ENCODE results near the gene RPLP2.

Gene RPLP2

GRCh38 chr11:803770-804598, 5.8 kb upstream of the RPLP2 start:
- no peak for DNase-seq (ENCODE audit: low read depth in 1 of 2, low spot score in 1 of 2)

GRCh38 chr11:804599-804964, 5.2 kb upstream of the RPLP2 start:
- no peak for DNase-seq (ENCODE audit: low read depth in 1 of 2, low spot score in 1 of 2)

DNA sequence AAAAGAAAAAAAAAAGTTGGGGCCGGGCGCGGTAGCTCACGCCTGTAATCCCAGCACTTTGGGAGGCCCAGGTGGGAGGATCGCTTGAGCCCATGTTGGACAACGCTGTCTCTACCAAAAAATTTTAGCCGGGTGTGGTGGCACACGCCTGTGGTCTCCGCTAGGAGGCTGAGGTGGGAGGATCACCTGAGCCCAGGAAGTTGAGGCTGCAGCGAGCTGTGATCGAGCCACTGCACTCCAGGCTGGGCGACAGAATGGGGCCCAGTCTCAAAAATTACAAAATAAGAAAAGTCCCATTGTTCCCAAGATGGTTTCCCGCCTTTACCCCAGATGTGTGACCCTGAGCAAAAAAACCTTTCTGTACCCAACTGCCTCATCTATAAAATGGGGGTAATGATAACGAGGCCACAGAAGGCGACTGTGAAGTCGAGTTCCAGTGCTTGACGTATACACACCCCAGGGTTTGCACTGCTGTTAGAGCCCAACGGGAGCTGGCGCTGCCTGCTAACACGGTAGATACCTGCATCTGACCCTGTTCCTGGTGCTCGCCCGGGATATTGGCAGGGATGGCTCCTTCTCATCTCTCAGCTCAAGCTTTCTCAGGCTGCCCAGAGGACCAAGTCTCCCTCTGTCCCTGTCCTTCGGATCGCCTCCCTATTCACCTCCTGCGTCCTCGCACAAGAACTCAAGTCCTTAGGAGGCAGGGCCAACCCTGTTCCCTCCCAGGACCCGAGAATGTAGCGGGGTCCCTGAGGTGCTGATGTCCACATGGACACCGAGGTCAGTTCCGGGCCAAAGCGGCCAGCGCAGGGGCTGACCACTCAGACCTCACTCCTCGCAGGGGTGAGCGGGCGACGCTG, 1.1 kb upstream of the RPLP2 start:
- DNase-seq (ENCODE audit: low read depth in 1 of 2, low spot score in 1 of 2) = no peak

GRCh38 chr11:810040-810567, 337 bp downstream of the RPLP2 start:
- no peak for DNase-seq (ENCODE audit: low read depth in 1 of 2, low spot score in 1 of 2)

DNA sequence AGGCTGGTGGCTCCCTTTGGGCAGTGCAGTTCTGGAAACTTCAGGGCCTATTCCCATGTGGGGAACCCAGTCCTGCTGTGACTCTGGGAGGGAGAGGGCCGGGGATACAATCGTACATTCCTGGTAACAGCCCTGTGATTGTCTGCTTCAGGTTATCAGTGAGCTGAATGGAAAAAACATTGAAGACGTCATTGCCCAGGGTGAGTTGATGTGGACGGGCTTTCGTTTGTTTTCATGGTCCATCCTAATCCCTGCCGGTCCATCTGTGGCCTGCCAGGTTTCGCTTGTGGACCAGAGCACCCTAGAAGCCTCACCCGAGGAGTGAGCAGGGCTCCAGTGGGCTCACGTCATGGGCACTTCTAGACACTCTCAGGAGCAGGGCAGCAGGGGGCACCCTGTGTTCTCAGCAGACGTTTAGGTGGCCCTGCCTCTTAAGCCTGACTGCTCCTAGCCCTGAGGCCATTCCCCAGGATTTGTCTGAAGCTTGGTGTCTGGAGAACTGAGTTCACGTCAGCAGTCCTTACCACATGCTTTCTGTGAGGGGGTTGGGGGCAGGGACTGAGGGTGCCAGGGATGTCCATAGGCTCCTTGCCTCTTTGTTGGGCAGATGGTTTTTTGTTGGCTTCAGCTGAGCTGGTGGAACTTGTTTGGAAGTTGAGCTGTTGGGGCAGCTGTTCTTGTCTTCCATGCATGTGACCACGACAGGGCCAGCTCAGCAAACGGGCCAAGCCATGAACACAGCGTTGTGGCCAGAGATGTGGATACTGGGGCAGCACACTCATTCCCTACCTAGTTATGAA, 1.9 kb downstream of the RPLP2 start:
- no peak for DNase-seq (ENCODE audit: low read depth in 1 of 2, low spot score in 1 of 2)

DNA sequence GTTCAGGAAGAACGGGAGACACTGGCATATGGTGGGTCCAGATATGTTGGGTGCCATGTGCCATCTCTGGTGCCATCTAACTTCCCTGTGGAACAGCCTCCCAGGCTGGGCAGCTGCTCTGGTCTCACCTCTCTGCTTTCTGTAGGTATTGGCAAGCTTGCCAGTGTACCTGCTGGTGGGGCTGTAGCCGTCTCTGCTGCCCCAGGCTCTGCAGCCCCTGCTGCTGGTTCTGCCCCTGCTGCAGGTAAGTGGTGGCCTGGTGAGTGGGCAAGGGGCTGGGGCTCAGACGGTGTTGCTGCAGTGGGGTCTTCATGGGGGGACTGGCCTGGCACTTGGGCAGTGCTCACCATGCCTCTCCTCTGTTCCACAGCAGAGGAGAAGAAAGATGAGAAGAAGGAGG, 2.6 kb downstream of the RPLP2 start:
- DNase-seq (ENCODE audit: low read depth in 1 of 2, low spot score in 1 of 2) = no peak

- no peak for DNase-seq (ENCODE audit: low read depth in 1 of 2, low spot score in 1 of 2)
Observed at GRCh38 chr11:813072-813455, 3.3 kb downstream of the RPLP2 start.

DNA sequence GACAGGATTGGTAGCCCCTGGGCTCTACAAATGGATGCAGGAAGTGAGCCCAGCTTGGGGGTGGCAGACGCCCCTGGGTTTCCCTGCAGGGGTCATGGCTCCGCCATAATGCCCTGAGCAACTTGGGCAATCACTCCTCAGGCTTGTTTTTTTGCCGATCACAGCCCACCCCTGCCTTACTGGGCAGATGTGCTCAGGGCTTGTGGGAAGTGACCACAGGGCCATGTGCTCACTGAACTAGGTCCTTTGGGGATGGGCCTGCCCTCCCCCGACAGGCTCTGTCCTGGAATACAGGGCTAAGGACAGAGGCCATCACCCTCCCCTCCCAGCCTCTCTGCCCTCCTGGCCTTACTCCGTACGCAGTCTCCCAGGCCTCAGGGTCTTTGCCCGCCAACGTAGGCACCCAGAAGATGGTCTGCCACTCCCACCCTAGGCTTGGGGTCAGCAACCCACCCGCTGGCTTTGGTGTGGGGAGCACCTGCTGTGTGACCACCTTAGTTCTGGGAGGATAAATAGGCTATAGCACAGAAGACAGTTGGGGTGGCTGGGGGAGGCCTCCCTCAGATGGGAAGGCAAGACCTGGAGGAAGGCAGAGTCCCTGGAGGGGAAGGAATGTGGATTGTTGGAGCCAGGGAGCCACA, 3.8 kb downstream of the RPLP2 start:
- DNase-seq (ENCODE audit: low read depth in 1 of 2, low spot score in 1 of 2) = no peak

DNA sequence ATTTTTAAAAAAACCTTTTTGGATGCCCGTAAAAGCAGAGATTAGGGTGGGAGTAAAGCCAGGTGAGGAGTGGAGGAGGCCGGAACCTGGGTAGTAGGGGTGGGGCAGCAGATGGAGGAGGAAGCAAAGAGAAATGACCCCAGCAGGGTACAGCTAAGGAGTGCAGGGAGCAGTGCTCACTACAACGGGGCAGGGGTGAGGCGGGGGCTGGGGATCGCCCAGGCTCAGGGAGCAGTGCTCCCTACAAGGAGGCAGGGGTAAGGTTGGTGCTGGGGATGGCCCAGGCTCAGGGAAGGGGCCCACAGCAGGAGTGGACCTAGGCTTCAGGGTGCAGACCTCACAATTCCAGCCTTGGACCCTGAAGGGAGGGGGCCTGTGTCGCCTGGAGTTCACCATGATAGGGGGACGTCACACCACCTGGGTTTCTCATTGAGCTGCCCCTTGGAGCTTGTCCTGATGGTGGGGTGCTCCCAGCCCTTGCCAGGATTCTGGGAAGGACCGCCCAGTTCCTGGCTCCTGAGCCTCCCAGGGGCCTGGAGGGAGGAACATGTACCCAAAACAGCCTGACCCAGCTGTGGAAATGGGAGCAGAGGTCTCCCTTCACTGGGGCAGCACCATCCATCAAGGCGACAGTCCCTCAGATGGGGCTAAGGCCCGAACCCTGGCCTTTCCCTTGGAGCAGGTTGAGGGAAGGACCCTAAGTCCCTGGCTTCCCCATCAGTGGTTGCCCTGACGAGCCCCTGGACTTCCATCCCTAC, 6.1 kb downstream of the RPLP2 start:
- DNase-seq (ENCODE audit: low read depth in 1 of 2, low spot score in 1 of 2) = no peak

- DNase-seq (ENCODE audit: low read depth in 1 of 2, low spot score in 1 of 2) = no peak
Observed at GRCh38 chr11:816433-816779, 6.6 kb downstream of the RPLP2 start.

DNA sequence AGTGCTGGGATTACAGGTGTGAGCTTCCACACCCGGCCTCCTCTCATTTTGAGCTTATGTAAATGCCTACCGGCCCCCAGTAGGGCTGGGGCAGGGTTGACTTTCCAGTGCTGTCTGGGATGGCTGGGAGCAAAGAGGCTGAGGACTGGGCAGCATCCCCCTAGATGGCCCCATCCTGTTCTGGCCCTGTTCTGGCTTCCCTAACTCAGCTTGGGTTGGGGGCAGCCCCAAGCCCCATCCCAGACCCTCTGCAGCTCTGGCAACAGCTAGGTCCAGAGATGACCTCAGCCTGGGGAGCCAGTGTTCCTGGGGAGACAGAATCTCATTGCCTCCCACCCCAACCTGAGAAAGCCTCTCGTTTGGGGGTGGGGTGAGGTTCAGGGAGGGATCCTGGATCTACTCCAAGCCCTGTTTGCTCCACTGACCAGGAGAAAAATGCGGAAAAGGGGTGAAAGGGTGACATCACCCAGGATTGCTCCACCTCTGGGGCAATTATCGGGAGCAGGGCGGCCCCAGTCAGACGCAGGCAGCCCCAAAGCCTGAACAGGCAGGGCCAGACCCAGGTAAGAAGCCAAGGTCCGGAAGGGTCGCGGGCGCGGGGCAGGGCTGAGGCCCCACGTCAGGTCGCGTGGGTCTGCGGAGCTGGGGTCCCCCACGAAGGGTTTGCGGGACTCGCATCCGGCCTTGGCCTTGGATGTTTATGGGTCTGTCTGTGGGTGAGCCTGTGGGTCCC, 8.8 kb downstream of the RPLP2 start, which contains the start of gene PNPLA2:
TSS of gene PNPLA2 (plus strand) at position 519 of the 733 bp plus-strand sequence. CDS start 805 bp downstream, outside the sequence.
- DNase-seq (ENCODE audit: low read depth in 1 of 2, low spot score in 1 of 2) = no peak

GRCh38 chr11:819129-819931, 9.6 kb downstream of the RPLP2 start:
- peak; percentile 83 to 86 for DNase-seq (ENCODE audit: low read depth in 1 of 2, low spot score in 1 of 2)

DNA sequence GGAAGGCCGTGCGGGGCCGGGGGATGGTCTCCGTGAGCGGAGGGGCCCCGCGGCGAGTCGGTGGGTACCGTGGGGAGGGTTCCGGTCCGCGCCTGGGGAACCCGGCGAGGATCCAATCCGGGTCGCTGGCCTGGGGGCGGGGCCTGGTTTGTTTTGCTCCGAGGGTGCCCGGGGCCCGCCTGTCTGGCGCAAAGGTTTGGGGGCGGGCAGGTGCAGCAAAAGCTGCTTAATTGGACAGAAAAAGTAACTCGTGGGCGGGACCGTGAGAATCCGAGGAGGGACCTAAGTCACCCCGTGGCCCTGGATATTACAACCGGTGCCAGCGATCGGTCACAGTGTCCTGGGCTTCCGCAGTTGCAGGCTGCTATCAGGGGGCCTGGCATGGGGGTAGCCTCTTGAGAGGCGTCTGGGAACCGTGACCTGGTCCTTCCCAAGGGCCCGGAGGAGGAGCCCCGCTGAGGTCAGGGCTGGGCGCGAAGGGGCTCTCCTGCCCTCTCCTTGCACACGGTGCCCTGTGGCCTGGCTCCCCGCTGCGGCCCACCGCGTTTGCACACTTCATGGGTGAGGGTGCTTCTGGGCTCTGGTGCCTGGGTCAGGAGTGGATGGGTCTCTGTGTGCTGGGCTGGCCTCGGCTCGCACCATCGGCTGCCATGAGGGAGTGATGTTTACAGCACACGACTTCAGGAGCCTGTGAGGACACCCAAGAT, 10.3 kb downstream of the RPLP2 start:
- DNase-seq (ENCODE audit: low read depth in 1 of 2, low spot score in 1 of 2) = peak; percentile 74 to 87

DNA sequence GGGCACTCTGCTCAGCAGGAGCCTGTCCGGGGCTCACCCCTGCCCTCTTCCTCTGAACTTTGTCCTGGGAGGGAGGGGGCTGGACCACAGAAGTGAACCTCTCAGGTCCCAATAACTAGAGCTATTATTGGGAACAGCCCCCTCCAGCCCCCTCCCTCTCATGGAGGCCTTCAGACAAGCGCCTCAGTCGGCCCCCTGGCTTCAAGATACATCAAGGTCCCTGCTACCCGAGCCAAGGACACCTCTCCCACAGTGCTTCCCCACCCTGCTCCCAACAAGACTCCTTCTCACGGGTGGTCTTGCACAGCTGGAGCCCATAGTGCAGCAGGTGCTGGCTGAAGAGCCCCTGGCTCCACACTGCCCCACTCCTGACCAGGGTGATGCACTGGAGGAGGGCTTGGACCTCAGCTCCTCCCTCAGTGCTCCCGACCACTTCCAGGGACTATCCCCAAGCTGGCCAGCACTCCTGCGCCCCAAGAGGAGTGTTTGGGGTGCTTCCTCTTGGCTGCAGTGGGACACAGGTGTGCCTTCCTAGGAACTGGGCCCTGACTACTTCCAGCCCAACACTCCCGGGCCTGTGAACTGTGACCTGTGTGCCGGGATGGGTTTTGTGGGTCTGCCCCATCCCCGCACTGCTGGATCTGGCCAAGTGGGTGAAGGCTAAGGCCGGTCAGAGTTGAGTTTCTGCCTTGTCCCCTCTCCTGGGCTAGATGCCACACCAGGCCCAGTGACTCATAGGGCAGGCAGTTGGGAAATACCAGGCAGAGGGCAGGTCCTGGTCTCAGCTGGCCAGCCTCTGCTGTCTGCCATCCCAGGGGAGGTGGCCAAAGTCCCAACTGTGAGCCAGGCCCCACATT, 11.1 kb downstream of the RPLP2 start:
- DNase-seq (ENCODE audit: low read depth in 1 of 2, low spot score in 1 of 2) = no peak

DNA sequence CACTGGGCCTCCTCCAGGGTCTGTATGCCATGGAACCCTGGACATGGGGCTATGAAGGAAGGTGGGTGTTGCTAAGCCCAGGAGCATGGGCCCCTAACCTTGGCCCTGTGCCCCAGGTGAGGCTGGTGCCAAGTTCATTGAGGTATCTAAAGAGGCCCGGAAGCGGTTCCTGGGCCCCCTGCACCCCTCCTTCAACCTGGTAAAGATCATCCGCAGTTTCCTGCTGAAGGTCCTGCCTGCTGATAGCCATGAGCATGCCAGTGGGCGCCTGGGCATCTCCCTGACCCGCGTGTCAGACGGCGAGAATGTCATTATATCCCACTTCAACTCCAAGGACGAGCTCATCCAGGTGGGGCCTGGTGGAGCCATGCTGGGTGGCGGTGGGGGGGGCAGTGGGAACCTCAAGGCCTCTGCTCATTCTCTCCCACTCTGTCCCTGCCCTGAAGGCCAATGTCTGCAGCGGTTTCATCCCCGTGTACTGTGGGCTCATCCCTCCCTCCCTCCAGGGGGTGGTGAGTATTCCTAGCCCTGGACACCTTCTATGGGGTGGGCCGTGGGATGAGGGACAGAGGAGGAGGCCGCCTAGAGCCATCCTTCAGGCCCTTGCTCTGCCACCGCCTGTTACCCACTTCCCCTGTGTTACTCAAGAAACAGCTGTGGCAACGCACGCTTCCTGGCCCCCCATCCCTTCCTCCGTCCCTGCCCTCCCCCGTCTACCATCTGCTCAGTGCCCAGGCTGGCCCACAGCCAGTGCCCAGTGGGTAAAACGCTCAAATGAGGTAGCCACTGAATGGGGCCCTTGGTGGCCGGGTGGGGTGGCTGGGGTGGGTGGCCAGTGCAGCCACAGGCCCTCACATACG, 12.0 kb downstream of the RPLP2 start:
- no peak for DNase-seq (ENCODE audit: low read depth in 1 of 2, low spot score in 1 of 2)

All from activated CD4-positive, alpha-beta T cell treated with anti-CD3 and anti-CD28 coated beads, Interleukin-2, amount 50 U/mL, for 24 hours (primary cell).